Stimulated activated naive CD8-positive, alpha-beta T cell treated with anti-CD3 and anti-CD28 coated beads, Interleukin-15, amount 100 ng/mL, for 72 hours (primary cell): ENCODE results near the gene NFE2L3.
"Not testable (repeated sequence)": the region's sequence is repeated elsewhere in the genome, so short reads cannot be mapped to it uniquely, and the experiment has no call there.

Experiments used
- ATAC-seq: fragments of 150-1000 bp; cut with Tn5 transposase; 2 replicates; pipeline ENCODE4 v1.10.0; 2021; ENCODE audit warnings: mild to moderate bottlenecking, moderate library complexity
- DNase-seq, 2 donors: peaks; one replicate each; pipeline ENCODE4 v3.0.0; 2021 to 2022
- H3K27ac Mint-ChIP-seq, 2 donors: one replicate each; pipeline ENCODE4 v1.8.0; 2022; ENCODE audit warnings: mild to moderate bottlenecking in 2 of 2, mixed read lengths in 2 of 2, moderate library complexity in 2 of 2
- H3K27me3 Mint-ChIP-seq: one replicate; pipeline ENCODE4 v1.8.0; 2022; ENCODE audit warnings: mixed read lengths
- H3K4me1 Mint-ChIP-seq: one replicate; pipeline ENCODE4 v1.8.0; 2022; ENCODE audit warnings: mild to moderate bottlenecking, mixed read lengths
- H3K4me3 Mint-ChIP-seq, 2 donors: one replicate each; pipeline ENCODE4 v1.8.0; 2022; ENCODE audit warnings: mild to moderate bottlenecking in 2 of 2, mixed read lengths in 2 of 2, moderate library complexity in 1 of 2
- H3K9me3 Mint-ChIP-seq, 2 donors: one replicate each; pipeline ENCODE4 v1.8.0; 2022; ENCODE audit warnings: mixed read lengths in 2 of 2

NFE2L3 gene

DNA sequence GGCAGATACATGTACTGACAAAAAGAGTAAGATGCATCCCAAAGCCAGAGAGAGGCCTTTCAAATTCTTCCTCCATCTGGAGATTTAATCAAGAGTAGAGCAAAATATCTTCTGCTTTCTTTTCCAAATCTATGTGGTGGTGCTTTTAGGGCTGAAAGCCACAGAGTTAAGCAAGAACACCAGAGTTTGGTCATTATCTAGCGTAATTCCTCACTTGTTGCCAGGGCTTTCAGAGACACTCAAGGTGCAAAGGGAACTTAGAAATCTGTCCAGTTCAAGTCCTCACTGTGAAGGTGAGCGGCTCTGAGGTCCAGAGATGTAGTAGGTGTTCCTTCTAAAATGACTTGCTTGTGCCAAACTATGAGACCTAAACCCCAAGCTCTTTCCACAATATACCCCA is 10.9 kb upstream of the NFE2L3 start:
- H3K4me1 Mint-ChIP-seq, result no peaks in the 10 kb centered on the region
- H3K27ac Mint-ChIP-seq, result no peak overlapping the region
- DNase-seq (no peak), ATAC-seq (no peak)
- no peaks in the 10 kb centered on the region for H3K27me3 Mint-ChIP-seq
- no peak overlapping the region for H3K4me3 Mint-ChIP-seq
- no peaks in the 10 kb centered on the region for H3K9me3 Mint-ChIP-seq

DNA sequence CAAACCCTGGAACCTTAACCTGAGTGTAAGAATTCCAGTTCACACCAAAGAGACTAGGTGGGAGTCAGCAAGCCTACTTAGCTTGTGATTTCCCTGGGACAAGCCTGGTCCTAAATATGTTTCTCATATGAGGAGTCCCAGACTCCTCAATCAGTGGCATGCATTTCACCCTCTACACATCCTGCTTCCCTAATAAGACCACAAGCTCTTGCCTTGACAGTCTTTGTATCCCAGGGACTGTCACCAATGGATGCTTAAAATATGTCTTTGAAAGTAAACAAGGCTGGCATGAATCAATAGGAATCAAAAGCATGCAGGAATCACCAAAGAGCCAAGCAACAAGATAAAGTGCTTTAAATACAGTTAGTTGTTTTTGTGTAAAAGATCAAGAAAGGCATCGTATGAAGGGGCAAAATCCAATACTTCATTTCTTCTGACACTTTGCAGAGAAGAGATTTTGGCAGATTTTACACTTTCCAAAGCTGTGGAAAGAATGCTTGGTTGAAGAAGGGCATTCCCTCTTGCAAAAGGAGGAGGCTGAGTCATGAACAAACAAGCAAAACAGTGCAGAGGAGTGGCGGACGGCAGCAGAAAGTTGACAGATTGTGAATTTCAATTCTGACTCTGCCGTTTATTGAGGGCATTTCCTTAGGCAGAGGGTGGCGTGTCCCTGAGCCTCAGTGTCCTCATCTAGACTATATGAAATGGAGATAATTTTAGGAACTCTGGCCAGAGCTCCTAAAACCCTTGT is 8.5 kb upstream of the NFE2L3 start:
- ATAC-seq (no peak), DNase-seq (no peak)
- Mint-ChIP-seq H3K9me3 (no peaks in the 10 kb centered on the region), H3K27me3 (no peaks in the 10 kb centered on the region), H3K4me3 (no peak overlapping the region), H3K27ac (peak overlapping the region in 1 of 2 donors; percentile 81), H3K4me1 (no peaks in the 10 kb centered on the region)

DNA sequence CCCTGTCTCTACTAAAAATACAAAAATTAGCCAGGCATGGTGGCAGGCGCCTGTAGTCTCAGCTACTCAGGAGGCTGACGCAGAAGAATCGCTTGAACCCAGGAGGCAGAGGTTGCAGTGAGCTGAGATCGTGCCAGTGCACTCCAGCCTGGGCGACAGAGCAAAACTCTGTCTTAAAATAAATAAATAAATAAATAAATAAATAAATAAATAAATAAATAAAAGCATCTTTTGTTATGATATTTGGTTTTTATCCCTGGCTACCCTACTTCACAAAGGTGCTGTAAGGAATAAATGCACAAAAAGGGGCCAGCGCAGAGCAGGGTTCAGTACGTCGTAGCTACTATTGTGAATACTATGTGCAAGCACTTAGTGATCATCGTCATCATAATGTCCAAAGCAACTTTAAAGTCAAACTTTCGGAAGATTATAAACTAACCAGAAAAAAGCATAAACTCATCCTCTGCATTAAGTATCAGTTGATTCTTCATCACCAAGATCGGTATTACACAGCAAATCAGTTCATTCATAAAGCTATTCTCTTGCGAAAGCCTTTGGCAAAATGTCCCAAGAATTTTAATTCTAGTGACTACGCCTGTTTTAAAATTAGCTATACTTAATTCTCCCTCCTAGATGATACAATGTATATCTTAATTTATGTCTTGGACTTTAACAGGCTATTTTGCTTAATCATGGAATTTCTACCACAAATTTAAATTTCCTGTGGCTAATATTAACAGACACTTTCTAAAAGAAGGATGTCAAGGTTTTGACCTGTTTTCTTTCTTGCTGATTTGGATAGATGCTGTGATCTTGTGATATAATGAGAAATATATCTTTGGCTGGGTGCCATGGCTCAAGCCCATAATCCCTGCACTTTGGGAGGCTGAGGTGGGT is 7.6 kb upstream of the NFE2L3 start:
- Mint-ChIP-seq H3K4me1 (no peaks in the 10 kb centered on the region), H3K27ac (no peak overlapping the region), H3K4me3 (no peak overlapping the region), H3K27me3 (no peaks in the 10 kb centered on the region), H3K9me3 (no peaks in the 10 kb centered on the region)
- DNase-seq (no peak), ATAC-seq (no peak)

DNA sequence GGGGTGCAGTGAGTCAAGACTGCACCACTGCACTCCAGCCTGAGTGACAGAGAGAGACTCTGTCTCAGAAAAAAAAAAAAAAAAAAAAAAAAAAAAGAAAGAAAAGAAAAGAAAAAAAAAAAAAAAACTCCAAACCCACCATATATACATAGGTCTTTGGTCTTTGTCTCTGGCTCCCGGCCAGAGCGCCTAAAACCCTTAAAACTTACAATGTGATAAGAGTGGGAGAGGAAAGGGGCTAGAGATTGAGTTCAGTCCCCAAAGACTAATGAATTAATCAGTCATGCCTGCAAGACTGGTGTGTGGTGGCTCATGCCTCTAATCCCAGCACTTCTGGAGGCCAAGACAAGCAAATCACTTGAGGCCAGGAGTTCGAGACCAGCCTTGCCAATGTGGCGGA is 6.8 kb upstream of the NFE2L3 start:
- no peaks in the 10 kb centered on the region for H3K9me3 Mint-ChIP-seq
- no peak for DNase-seq
- no peak overlapping the region for H3K27ac Mint-ChIP-seq
- no peak overlapping the region for H3K4me3 Mint-ChIP-seq
- H3K4me1 Mint-ChIP-seq, result no peaks in the 10 kb centered on the region
- H3K27me3 Mint-ChIP-seq, result no peaks in the 10 kb centered on the region
- ATAC-seq, result no peak

DNA sequence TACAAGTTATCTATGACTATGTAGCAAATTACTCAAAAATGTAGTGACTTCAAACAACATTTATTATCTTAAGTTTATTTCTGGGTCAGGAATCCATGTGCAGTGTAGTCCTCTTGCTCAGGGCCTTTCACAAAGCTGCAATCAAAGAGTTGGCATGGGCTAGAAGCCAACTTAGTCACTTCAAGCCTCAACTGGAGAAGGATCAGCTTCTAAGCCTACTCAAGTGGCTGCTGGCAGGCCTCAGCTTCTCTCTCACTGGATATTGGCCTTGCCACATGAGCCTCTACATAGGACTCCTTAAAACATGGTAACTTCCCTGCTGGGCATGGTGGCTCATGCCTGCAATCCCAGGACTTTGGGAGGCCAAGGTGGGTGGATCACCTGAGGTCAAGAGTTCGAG is 5.0 kb upstream of the NFE2L3 start:
- no peak for DNase-seq
- H3K4me1 Mint-ChIP-seq, result peaks cover 16% of the 10 kb centered on the region
- H3K27me3 Mint-ChIP-seq, result no peaks in the 10 kb centered on the region
- H3K9me3 Mint-ChIP-seq, result no peaks in the 10 kb centered on the region
- no peak overlapping the region for H3K27ac Mint-ChIP-seq
- ATAC-seq, result no peak
- H3K4me3 Mint-ChIP-seq, result no peak overlapping the region

DNA sequence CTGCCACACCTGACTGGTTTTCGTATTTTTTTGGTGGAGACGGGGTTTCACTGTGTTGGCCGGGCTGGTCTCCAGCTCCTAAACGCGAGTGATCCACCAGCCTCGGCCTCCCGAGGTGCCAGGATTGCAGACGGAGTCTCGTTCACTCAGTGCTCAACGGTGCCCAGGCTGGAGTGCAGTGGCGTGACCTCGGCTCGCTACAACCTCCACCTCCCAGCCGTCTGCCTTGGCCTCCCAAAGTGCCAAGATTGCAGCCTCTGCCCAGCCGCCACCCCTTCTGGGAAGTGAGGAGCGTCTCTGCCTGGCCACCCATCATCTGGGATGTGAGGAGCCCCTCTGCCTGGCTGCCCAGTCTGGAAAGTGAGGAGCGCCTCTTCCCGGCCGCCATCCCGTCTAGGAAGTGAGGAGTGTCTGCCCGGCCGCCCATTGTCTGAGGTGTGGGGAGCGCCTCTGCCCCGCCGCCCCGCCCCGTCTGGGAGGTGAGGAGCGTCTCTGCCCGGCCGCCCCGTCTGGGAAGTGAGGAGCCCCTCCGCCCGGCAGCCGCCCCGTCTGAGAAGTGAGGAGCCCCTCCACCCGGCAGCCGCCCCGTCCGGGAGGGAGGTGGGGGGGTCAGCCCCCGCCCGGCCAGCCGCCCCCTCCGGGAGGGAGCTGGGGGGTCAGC is 4.2 kb upstream of the NFE2L3 start:
- not testable (repeated sequence) for ATAC-seq, DNase-seq, H3K27me3 Mint-ChIP-seq, H3K4me3 Mint-ChIP-seq, H3K27ac Mint-ChIP-seq, H3K9me3 Mint-ChIP-seq
- H3K4me1 Mint-ChIP-seq, result peaks cover 17% of the 10 kb centered on the region

DNA sequence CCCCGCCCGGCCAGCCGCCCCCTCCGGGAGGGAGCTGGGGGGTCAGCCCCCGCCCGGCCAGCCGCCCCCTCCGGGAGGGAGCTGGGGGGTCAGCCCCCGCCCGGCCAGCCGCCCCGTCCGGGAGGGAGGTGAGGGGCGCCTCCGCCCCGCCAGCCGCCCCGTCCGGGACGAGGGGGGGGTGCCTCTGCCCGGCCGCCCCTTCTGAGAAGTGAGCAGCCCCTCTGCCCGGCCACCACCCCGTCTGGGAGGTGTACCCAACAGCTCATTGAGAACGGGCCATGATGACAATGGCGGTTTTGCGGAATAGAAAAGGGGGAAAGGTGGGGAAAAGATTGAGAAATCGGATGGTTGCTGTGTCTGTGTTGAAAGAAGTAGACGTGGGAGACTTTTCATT is 3.7 kb upstream of the NFE2L3 start:
- not testable (repeated sequence) for H3K9me3 Mint-ChIP-seq, ATAC-seq, H3K27me3 Mint-ChIP-seq, H3K4me3 Mint-ChIP-seq, H3K27ac Mint-ChIP-seq, DNase-seq
- peaks cover 17% of the 10 kb centered on the region for H3K4me1 Mint-ChIP-seq

DNA sequence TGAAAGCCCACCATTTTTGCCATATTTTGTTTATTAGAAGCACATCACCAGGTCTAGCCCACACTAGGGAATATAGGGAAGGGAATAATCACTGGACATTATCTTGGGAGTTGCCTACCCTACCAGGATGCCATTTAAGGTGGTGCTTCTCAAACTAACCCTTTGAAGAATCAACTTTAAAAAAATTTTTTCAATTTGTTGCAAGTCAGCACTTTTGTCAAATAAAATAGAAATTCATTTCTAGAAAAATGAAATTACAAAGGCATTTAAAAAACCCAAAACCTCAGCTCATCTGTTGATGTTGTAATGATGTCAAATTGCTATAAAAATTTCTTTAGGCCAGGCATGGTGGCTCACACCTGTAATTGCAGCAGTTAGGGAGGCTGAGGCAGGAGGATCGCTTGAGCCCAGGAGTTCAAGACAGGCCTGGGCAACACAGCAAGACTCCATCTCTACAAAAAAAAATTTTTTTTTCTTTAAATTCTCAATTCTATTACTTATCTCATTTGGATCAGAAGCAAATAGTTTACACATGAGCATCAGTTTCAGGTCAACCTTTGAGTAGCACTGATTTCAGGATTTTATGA is 2.5 kb upstream of the NFE2L3 start:
- no peaks in the 10 kb centered on the region for H3K9me3 Mint-ChIP-seq
- no peak overlapping the region for H3K27ac Mint-ChIP-seq
- peaks cover 25% of the 10 kb centered on the region for H3K4me1 Mint-ChIP-seq
- no peaks in the 10 kb centered on the region for H3K27me3 Mint-ChIP-seq
- no peak for DNase-seq
- no peak overlapping the region for H3K4me3 Mint-ChIP-seq
- no peak for ATAC-seq

DNA sequence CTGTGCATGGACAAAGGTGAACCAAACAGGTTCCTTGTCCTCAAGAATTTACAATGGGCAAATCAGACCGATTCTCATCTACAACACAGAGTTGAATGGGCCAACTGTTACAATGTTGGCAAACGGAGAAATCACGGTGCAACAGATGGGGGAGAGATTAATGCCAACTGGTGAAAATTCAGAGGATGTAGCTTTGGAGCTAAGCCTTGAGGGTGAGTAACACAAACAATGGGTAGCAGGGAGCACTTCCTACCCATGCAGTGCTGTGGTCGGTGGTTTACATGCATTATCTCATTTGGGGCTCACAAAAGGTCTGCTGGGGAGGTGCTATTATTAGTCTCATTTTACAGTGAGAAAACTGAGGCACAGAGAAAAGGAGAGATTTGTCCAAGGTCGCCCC is 902 bp upstream of the NFE2L3 start:
- ATAC-seq (peak; percentile 19), DNase-seq (peak in 1 of 2 donors; percentile 30)
- no peaks in the 10 kb centered on the region for H3K9me3 Mint-ChIP-seq
- peaks cover 41% of the 10 kb centered on the region for H3K4me1 Mint-ChIP-seq
- no peaks in the 10 kb centered on the region for H3K27me3 Mint-ChIP-seq
- peak overlapping the region; percentile 10 to 95 for H3K27ac Mint-ChIP-seq
- peak overlapping the region; percentile 84 to 88 for H3K4me3 Mint-ChIP-seq

DNA sequence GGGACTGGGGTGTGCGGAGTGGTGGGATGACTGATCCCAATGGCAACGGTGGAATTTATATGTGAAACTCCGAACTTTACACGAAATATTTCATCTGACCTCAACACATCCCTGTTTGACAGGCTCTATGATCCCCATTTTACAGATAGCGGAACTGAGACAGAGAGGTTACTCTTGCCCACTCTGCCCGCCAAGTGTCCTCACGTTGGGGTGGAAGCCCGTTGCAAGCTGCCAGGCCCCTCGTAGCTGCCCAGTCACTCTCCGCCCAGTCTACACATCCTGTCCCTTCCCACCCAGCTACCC is 397 bp upstream of the NFE2L3 start:
- no peaks in the 10 kb centered on the region for H3K9me3 Mint-ChIP-seq
- H3K4me1 Mint-ChIP-seq, result peaks cover 46% of the 10 kb centered on the region
- DNase-seq, result no peak
- H3K27ac Mint-ChIP-seq, result peak overlapping the region; percentile 91 to 97
- peak overlapping the region; percentile 84 to 88 for H3K4me3 Mint-ChIP-seq
- no peaks in the 10 kb centered on the region for H3K27me3 Mint-ChIP-seq
- no peak for ATAC-seq

DNA sequence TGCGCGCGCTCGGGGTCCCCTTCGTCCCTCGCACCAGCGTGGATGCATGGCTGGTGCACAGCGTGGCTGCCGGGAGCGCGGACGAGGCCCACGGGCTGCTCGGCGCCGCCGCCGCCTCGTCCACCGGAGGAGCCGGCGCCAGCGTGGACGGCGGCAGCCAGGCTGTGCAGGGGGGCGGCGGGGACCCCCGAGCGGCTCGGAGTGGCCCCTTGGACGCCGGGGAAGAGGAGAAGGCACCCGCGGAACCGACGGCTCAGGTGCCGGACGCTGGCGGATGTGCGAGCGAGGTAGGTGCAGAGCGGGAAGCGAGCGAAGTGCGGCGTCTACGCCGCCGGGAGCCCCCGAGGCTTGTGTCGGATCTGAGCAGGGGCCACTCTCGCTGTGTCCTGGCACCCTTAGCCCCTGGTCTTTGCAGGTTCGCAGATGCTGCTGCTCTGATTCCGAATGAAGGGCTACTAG is 813 bp downstream of the NFE2L3 start:
- H3K4me1 Mint-ChIP-seq, result peaks cover 58% of the 10 kb centered on the region
- H3K4me3 Mint-ChIP-seq, result peak overlapping the region; percentile 90 to 98
- H3K9me3 Mint-ChIP-seq, H3K27me3 Mint-ChIP-seq: not testable (repeated sequence)
- DNase-seq (peak; percentile 56 to 67), ATAC-seq (peak; percentile 48)
- peak overlapping the region; percentile 95 to 96 for H3K27ac Mint-ChIP-seq

DNA sequence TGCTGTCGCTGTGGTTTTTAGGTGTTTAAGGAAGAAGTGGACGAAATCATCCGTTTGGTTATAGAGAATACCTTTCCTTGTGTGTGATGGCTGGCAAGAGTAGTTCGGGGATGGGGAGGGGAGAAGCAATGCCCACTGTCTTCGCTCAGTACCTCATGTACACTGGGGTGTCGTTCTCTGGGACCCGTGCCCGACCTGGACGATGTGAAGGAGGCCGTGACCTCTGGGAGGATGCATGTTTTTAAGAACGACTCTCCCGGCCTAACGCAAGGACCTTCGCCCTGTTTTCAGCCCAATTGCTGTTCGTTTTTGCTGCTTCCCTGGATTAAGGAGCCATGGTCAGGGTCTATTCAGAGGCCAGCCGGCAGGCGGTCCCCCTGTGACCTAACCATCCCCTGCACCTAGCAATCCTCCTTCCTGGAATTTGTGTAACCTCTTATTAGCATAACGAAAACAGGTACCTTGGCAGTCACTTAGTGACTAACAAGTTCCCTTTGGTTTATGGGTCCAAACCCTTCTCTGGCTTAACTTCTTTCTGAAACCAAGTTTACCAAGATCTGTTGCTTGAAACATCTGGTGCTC is 1.3 kb downstream of the NFE2L3 start:
- H3K27me3 Mint-ChIP-seq, result no peaks in the 10 kb centered on the region
- H3K9me3 Mint-ChIP-seq, result no peaks in the 10 kb centered on the region
- peaks cover 64% of the 10 kb centered on the region for H3K4me1 Mint-ChIP-seq
- peak overlapping the region; percentile 95 to 96 for H3K27ac Mint-ChIP-seq
- DNase-seq (peak; percentile 32 to 57), ATAC-seq (peak; percentile 52)
- peak overlapping the region; percentile 90 to 98 for H3K4me3 Mint-ChIP-seq

DNA sequence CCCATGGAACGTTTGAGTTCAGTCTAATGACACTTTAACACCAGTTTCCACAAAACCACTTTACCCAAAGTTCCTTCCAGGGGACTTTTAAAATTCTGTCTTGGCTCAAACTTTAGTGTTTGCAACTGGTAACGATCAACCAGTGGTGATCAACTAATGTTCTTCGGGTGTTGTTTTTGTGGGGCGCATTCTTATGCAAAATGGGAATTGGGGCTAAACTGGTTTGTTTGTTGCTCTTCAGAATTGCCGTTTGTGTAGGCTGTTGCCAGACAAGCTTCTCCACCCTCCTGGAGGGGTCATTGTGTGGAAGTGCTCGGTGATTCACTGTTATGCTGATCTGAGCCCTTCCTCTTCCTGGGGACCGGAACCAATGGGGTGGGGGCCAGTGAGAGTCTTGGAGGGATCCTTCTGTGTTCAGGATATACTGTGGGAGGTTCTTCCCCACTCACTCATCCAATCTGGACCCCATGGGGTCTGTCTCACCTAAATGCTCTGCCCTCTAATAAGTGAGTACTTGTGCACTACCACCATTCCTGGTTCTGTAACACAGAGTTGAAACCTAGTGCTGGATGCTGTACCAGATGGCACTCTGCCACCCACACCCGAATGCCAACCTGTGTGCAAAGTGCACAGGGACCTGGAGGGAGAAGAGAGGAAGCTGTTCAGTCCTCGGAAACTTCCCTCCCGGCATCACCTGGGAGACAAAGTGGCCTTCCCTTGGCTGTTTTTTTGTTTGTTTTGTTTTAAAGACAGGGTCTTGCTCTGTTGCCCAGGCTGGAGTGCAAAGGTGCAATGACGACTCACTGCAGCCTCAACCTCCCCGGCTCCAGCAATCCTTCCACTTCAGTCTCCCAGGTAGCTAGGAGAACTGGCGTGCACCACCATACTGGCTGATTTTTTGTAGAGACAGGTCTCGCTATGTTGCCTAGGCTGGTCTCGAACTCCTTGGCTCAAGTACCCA is 2.1 kb downstream of the NFE2L3 start:
- Mint-ChIP-seq H3K9me3 (no peaks in the 10 kb centered on the region), H3K27me3 (no peaks in the 10 kb centered on the region), H3K4me3 (peak overlapping the region; percentile 90 to 98), H3K4me1 (peaks cover 71% of the 10 kb centered on the region), H3K27ac (peak overlapping the region; percentile 95 to 96)
- peak; percentile 34 for ATAC-seq
- peak in 1 of 2 donors; percentile 46 for DNase-seq
